Epidermal melanocyte (primary cell): Measurements from ENCODE around the gene FBLN7.
"Not testable (repeated sequence)": the region's sequence is repeated elsewhere in the genome, so short reads cannot be mapped to it uniquely, and the experiment has no call there.

ENCODE experiments used
- DNase-seq: peaks from one replicate; pipeline ENCODE4 v3.0.0; 2011; ENCODE audit warnings: low spot score; ENCODE audit not compliant: insufficient read length

FBLN7 gene, protein sequence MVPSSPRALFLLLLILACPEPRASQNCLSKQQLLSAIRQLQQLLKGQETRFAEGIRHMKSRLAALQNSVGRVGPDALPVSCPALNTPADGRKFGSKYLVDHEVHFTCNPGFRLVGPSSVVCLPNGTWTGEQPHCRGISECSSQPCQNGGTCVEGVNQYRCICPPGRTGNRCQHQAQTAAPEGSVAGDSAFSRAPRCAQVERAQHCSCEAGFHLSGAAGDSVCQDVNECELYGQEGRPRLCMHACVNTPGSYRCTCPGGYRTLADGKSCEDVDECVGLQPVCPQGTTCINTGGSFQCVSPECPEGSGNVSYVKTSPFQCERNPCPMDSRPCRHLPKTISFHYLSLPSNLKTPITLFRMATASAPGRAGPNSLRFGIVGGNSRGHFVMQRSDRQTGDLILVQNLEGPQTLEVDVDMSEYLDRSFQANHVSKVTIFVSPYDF

DNA sequence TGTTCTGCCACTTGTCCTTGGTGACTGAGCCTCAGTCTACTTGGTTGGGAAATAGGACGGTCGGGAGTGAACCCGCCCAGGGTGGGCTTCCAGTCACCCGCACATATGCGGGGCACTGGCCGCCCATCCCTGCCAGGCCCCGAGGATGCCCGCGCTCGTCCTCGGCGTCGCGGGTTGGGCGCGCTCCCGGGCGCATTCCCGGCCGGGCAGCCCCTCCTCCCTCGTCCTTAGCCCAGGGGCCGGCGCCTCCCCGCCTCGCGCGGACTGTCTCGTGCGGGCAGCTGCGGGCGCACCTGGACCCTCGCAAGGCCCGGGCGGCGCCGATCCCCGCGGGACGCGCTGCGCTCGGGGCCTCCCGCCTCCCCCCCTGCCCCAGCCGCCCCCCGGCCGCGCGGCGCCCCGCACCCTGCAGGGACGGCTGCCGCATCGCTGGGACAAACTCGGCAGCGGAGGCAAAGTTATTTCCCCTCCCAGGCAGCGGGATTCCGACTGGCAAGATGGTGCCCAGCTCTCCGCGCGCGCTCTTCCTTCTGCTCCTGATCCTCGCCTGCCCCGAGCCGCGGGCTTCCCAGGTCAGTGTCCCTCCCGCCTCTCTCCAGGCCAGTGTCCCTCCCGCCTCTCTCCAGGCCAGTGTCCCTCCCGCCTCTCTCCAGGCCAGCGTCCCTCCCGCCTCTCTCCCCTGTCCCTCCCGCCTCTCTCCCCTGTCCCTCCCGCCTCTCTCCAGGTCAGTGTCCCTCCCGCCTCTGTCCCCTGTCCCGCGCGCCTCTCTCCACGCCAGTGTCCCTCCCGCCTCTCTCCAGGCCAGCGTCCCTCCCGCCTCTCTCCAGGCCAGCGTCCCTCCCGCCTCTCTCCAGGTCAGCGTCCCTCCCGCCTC, at the start of gene FBLN7:
Gene FBLN7, plus strand, starts transcription at position 227 of the 874 bp plus-strand sequence. Its CDS starts 271 bp downstream, at position 498.
- no peak for DNase-seq

DNA sequence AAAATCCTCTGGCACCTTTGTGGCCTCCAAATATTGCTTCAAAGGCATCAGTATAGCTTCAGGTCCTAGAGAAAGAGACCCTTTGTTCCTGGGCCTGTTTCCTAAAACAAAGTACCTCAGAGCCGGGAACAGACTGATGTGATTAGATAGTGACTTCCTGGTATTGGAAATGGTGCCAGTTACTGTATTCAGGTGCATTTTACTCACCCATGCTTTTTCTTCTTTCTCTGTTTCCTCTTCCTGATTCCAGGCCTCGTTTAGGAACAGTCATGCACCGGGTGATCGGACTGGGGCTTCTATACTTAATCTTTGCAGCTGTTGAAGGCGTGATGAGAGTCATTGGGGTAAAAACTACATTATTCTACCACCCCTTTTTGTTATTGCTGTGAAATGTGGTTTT, 48.8 kb upstream of the FBLN7 start:
- DNase-seq, result no peak

DNA sequence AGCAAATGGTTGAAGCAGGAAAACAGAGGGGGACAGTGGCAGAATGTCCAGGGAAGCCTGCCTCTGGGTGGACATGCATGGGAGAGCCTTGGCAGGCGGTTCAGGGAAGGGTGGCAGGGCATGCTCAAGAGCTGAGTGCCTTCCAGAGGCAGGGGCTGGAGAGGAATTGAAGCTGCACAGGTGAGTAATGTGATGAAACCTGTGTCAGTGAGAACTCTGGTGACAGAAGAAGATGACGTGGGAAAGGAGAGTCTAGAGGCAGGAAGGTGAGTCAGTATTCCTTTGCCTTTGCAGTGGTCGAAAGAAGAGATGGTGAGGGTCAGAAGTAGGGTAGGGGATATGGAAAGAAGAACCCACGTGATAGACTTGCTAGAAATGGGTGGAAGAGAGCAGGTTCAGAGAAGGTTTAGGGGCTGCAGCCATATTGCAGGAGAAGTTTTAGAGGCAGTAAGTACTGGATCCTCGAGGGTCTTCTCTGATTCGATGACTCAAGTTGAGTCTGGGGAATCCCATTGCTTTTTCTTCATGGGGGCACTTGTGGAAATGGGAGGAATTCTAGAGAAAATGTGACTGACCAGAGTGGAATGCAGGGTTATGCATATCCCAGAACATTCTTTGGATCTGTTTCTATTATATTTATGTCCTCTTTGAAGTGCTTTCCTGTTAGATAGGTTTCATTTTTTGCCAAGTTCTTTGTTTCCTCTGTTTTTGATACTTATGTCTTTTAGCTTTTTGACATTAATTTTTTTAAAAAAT, 45.7 kb upstream of the FBLN7 start:
- no peak for DNase-seq

DNA sequence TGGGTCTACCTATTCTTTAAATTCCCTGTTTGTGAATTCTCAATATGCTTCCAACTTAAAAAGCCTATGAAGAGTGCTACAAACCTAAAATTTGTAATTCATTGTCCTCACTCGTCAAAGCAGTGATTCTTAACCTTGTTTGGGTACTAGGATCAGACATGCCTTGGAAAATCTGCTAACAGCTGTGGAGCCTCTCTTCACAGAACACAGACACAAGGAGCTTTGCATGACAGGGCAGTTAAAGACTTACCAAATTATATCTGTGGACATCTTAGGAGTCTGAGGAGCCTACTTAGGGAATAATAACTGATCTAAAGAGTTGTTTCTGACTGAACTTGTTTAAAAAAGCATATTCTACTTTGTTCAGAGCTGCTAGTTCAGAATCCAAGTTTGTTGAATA, 45.0 kb upstream of the FBLN7 start:
- DNase-seq, result no peak

DNA sequence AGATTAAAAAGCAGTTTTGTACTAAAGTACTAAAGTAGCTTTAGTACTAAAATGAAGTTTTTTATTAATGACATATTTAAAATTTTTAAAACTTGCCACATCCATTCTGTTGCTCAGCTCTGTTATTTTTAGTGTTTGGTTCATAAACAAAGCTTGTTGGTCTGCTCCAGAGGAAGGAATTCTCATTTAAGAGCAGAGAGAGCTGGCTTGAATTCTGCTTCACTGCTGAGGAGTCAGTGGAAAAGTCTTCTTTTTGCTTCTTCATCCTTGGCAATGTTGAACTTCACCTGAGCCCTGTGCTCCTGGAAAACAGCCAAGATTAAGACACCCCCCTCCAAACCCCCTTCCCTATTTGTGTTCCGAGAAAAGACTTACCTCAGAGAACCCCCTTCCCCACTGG, 42.5 kb upstream of the FBLN7 start:
- no peak for DNase-seq

DNA sequence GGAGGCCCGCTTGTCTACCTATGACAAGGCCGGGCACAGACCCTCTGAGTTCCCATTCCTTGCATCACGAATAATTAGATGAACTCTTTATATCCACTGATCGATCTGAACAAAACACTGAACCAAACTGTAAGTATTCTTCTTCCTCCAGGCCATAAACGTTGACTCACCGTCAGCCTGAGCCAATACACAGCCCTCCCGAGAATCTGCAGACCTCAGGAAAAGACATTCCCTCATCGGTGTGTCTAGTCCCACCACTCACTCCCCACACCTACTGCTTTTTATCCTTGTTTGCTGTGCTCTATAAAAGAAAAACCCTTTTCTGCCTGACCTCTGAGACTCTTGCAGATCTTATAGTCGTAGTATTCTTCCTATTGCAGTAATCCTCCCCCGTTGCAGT, 42.1 kb upstream of the FBLN7 start:
- DNase-seq, result no peak

DNA sequence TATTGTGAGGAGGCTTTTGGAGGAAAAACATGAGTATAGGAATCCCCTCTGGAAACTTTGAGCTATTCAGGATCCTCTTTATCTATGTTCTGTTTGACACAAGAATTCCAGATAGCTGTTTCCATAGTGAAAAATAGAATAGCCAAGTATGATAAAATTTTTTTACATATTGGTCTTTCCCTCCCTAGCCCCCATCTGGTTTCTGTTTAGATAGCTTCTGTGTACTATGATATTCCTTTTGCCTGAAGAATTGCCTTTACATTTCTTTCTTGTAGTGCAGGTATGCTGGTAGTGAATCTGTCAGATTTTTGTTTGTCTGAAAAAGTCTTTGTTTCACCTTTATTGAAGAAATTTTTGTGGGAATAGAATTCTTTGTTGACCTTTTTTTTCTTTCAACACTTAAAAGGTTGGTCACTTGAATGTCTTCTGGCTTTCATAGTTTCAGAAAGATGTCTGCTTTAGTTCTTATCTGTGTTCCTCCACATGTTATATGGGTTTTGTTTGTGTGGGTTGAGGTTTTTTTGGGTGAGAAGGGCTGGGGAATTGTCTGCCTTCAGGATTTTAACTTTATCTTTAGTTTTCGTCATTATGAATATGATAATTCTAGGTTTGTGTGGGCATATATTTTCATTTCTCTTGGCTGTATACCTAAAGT, 29.9 kb upstream of the FBLN7 start:
- DNase-seq, result no peak

DNA sequence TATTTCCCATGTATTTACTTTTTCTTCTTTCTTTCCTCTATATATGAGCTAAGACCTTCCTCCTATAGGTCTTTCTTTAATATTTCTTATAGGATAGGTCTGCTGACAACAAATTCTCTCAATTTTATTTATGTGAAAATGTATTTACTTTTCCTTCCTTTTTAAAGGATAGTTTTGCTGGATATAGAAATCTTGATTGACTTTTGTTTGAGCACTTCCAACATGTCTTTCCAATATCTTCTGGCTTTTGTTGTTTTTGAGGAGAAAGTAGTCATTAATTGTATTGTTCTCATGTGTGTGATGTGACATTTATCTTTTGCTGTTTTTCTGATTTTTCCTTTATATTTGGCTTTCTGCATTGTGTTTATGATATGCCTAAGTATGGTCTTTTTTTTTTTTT, 28.9 kb upstream of the FBLN7 start:
- no peak for DNase-seq

DNA sequence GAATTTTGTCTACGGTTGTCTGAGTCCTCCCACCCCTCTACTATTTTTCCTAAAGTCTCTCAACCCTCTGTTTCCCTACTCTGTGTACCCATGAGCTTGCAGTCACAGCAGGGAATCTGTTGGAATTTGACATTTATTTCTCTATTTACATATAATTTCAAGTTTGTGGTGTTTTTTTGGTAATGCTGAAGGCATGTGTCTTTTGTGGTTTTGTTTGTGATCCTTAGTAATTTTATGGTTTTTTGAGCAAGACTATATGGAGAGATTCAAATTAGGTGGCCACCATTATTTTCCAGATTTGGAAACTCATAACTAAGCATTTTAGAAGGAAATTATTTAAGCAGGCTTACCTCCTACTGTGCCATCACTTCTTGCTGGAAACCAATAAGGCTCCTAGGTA, 27.2 kb upstream of the FBLN7 start:
- no peak for DNase-seq

DNA sequence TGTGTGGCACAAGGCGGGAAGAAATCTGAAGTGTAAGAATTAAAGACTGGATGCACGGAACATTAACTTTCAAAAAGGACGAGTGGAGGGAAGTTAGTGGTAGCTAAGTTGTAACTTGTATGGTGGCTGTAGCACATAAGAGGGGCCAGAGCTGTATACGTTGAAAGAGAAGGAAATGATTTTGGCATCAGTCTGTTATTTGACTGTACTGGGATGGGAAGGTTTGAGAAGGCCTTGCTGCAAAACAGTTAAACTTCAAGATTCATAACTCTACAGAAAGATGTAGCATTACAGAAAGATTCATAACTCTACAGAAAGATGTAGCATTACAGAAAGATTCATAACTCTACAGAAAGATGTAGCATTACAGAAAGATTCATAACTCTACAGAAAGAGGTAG, 24.8 kb upstream of the FBLN7 start:
- DNase-seq, result not testable (repeated sequence)

DNA sequence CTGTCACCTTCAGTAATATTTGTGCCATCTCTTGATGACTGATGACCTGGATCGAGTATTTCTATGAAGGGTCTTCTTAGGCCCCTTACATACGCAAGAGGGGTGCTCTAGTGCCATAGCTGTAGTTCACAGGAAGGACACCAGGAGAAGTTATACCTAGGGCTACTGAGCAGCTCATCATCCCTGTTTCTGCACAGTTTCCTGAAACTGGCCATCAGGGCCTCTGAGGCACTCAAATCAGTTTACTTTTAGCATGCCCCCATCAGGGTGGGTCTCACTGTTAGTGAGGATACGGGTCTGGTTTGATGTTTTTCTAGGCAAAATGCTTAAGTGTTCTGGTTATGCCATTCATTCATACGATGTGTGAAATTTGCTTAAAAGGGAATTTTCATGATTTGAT, 20.0 kb upstream of the FBLN7 start:
- no peak for DNase-seq

DNA sequence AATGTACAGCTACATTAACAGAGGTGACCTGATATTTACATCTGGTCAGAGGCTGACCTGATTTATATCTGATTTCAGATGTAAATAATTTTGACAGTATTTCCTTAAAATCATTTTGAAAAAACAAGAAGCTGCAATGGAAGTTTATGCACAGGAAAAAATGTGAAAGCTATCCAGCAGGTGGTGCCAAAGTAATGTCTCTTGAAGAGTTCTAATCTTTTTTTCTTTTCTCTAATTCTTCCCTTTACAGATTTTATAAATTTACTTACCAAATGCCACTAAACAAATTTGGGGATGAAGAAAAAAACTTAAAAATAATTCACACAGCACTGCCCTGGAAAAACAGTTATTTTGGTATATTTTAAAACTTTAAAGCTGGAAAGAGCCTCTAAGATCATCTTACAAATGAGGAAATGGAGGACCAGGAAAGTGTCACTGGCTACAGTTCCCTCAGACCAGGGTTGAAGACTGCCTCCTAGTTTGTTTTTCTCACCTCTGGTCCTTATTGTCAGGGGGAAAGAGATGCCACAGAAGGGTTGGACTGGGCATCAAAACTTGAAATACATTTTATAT, 16.4 kb upstream of the FBLN7 start:
- no peak for DNase-seq

DNA sequence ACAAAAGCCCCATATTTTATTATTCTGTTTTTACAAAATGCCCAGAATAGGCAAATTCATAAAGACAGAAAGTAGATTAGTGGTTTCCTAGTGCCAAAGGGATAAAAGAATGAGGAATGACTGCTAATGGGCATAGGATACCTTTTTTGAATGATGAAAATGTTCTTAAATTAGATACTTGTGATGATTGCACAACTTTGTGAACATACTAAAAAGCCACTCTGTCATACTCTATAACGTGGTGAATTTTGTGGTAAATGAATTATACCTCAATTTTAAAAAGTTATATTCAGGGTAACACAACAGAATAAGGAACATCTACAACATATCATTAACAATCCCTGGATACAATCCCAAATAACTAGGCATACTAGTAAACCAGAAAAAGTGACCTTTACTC, 9.1 kb upstream of the FBLN7 start:
- DNase-seq, result no peak

DNA sequence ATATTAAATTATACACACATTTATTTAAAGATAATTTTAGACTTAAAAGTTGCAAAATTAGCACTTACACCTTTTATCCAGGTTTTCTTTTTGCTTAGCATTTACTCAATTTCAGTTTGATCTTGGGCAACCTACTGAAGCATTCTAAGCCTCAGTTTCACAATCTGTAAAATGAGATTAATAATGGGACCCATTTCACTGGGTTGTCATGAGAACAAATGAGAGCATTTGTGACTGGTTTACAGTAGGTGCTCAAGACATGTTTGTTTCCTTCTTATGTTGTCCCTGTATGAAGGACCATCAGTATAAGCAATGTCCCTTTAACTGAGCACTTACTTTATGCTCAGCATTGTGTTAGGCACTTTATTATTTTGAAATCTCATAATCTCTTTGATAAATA, 4.8 kb upstream of the FBLN7 start:
- no peak for DNase-seq

DNA sequence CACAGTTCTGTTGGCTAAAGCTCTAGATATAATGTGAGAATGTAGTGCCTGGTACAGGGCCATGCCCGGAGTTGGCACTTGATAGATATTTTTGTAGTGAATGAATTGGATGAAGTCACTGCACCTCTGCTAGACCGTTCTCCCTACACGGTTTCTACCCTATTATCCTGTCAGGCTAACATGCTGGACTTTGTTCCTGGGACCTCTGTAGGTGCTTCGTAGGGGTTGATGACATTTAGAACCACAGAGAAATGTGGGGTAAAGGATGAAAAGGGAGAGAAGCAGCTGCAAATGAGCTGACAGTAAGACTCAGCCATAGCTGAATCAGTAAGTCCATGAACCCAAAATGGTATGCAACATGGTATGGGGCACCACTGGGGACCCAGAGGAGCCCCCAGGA, 4.1 kb upstream of the FBLN7 start:
- DNase-seq, result no peak

DNA sequence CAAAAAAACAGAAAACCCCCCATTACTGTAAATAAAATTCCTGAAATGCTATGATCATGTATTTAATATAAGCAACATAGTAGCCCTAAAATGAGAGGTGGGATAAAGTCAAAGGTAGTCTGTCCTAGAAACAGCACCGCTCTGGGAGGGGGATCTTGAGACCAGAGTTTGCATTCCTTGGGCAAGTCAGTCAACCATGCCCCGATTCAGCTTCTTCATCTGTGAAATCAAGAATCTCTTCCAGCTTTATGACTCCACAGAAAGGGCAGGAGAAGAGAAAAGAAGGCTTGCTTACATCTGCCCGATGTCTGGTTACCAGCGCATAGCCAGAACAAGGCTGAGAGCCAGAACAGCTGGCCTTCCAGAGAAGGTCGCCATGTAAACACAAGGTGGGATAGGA, 2.1 kb upstream of the FBLN7 start:
- no peak for DNase-seq

DNA sequence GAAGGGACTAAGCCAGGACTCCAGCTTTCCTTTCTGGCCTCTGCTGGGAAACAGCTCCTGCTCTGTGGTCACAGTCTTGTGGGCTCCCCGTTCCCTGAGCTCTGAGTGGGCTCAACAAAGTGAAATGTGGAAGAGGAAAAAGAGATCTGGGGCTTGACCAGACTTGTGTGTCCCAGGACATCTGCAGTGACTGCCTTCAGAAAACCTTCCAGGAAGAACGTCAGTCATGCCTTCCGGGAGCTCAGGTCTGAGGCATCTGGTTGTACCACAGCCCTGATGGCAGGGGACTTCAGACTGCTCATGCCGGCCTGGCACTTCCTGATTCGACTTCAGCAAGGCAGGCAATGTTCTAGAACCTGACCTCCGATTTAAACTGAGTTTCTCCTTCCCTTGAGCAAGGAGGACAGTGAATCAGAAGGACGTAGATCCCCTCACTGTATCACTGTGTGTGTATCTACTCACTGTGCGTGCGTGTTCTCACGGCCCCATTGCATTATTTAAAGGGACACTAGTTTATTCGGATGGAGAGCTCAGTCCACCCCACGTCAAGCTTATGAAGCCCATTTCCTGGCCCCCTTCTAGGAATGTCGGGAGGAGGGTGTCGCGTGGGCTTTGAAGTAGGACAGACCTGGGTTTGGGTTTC, 548 bp upstream of the FBLN7 start:
- DNase-seq, result no peak

DNA sequence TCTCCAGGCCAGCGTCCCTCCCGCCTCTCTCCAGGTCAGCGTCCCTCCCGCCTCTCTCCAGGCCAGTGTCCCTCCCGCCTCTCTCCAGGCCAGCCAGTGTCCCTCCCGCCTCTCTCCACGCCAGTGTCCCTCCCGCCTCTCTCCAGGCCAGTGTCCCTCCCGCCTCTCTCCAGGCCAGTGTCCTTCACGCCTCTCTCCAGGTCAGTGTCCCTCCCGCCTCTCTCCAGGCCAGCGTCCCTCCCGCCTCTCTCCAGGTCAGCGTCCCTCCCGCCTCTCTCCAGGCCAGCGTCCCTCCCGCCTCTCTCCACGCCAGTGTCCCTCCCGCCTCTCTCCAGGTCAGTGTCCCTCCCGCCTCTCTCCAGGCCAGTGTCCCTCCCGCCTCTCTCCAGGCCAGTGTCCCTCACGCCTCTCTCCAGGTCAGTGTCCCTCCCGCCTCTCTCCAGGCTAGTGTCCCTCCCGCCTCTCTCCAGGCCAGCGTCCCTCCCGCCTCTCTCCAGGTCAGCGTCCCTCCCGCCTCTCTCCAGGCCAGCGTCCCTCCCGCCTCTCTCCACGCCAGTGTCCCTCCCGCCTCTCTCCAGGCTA, 939 bp downstream of the FBLN7 start:
- not testable (repeated sequence) for DNase-seq

DNA sequence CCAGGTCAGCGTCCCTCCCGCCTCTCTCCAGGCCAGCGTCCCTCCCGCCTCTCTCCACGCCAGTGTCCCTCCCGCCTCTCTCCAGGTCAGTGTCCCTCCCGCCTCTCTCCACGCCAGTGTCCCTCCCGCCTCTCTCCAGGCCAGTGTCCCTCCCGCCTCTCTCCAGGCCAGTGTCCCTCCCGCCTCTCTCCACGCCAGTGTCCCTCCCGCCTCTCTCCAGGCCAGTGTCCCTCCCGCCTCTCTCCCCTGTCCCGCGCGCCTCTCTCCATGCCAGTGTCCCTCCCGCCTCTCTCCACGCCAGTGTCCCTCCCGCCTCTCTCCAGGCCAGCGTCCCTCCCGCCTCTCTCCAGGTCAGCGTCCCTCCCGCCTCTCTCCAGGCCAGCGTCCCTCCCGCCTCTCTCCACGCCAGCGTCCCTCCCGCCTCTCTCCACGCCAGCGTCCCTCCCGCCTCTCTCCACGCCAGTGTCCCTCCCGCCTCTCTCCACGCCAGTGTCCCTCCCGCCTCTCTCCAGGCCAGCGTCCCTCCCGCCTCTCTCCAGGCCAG, 1.5 kb downstream of the FBLN7 start:
- DNase-seq, result not testable (repeated sequence)
